Mesothelial cell of epicardium (in vitro differentiated cells): Measurements from ENCODE around the gene CNGA4. TPM values are rescaled to one million over a fixed set of nuclear protein-coding genes. Genes with fewer than 3 reads are reported as not detected.

Experiments
- DNase-seq, 2 experiments: peaks; one replicate each; pipeline ENCODE4 v3.0.0; 2021; ENCODE audit warnings: low spot score in 2 of 2; ENCODE audit not compliant: unreplicated experiment in 2 of 2
- H3K27ac Mint-ChIP-seq: 2 replicates; pipeline ENCODE4 v1.8.0; 2021; ENCODE audit warnings: mixed read lengths
- H3K27me3 Mint-ChIP-seq: 2 replicates; pipeline ENCODE4 v1.8.0; 2021; ENCODE audit warnings: low read depth, mixed read lengths
- H3K36me3 Mint-ChIP-seq: 2 replicates; pipeline ENCODE4 v1.8.0; 2021; ENCODE audit warnings: mixed read lengths
- H3K4me1 Mint-ChIP-seq: 2 replicates; pipeline ENCODE4 v1.8.0; 2021; ENCODE audit warnings: mixed read lengths
- H3K4me3 Mint-ChIP-seq: 2 replicates; pipeline ENCODE4 v1.8.0; 2021; ENCODE audit warnings: mild to moderate bottlenecking, moderate library complexity, mixed read lengths
- H3K9me3 Mint-ChIP-seq: 2 replicates; pipeline ENCODE4 v1.8.0; 2021; ENCODE audit warnings: mixed read lengths
- CTCF ChIP-seq: fragments of 200-600 bp; sonication (generic); IDR thresholded peaks from one replicate; pipeline ENCODE4 v1.5.0; 2021; ENCODE audit warnings: antibody characterized with exemption; ENCODE audit not compliant: unreplicated experiment
- total RNA-seq: library from RNA; stranded (reverse); gene quantifications from 3 replicates; pipeline ENCODE4 v1.2.1, GENCODE V29; 2021

CNGA4 gene
- 0.27 to 0.54 TPM (median 0.49 TPM) in 3 replicates for total RNA-seq

GRCh38 chr11:6238902-6239301 lies at the start of gene CNGA4:
Gene CNGA4 (plus strand): TSS chr11:6239089. CDS start chr11:6239207, 118 bp downstream.
- DNase-seq: no peak
- Mint-ChIP-seq H3K36me3 (no peaks in the 10 kb centered on the region), H3K4me1 (peaks cover 9% of the 10 kb centered on the region), H3K4me3 (no peak within 1 kb of the TSS), H3K27ac (no peak within 1 kb of the TSS), H3K27me3 (peaks cover 3% of the 10 kb centered on the region), H3K9me3 (no peaks in the 10 kb centered on the region)
- TF ChIP-seq CTCF: no peak

GRCh38 chr11:6191742-6192141 lies 47.1 kb upstream of the CNGA4 start:
- DNase-seq: no peak
- Mint-ChIP-seq H3K27me3 (peaks cover 2% of the 10 kb centered on the region), H3K4me1 (no peaks in the 10 kb centered on the region), H3K36me3 (no peaks in the 10 kb centered on the region), H3K4me3 (no peak overlapping the region), H3K27ac (no peak overlapping the region), H3K9me3 (no peaks in the 10 kb centered on the region)
- no peak for TF ChIP-seq CTCF

- no peak for TF ChIP-seq CTCF
- H3K27ac Mint-ChIP-seq: no peak overlapping the region
- peaks cover 2% of the 10 kb centered on the region for H3K27me3 Mint-ChIP-seq
- H3K4me3 Mint-ChIP-seq: no peak overlapping the region
- no peak for DNase-seq
- H3K36me3 Mint-ChIP-seq: no peaks in the 10 kb centered on the region
- no peaks in the 10 kb centered on the region for H3K9me3 Mint-ChIP-seq
- H3K4me1 Mint-ChIP-seq: no peaks in the 10 kb centered on the region
Measured at GRCh38 chr11:6194065-6194581, 44.8 kb upstream of the CNGA4 start.

- peaks cover 2% of the 10 kb centered on the region for H3K27me3 Mint-ChIP-seq
- TF ChIP-seq CTCF: no peak
- H3K36me3 Mint-ChIP-seq: no peaks in the 10 kb centered on the region
- H3K4me1 Mint-ChIP-seq: no peaks in the 10 kb centered on the region
- no peak overlapping the region for H3K4me3 Mint-ChIP-seq
- H3K9me3 Mint-ChIP-seq: no peaks in the 10 kb centered on the region
- no peak overlapping the region for H3K27ac Mint-ChIP-seq
- no peak for DNase-seq
Measured at GRCh38 chr11:6196396-6196795, 42.5 kb upstream of the CNGA4 start.

GRCh38 chr11:6197466-6198200 lies 41.3 kb upstream of the CNGA4 start:
- H3K27ac Mint-ChIP-seq: no peak overlapping the region
- no peaks in the 10 kb centered on the region for H3K9me3 Mint-ChIP-seq
- no peak overlapping the region for H3K4me3 Mint-ChIP-seq
- no peaks in the 10 kb centered on the region for H3K4me1 Mint-ChIP-seq
- DNase-seq: no peak
- H3K27me3 Mint-ChIP-seq: peaks cover 2% of the 10 kb centered on the region
- no peak for TF ChIP-seq CTCF
- H3K36me3 Mint-ChIP-seq: peaks cover 3% of the 10 kb centered on the region
